ENCODE data around the gene CS. TPM values are rescaled to one million over a fixed set of nuclear protein-coding genes. Genes with fewer than 3 reads are reported as not detected.

CS gene
- total RNA-seq, 1 donor from 2014 or later, result 91.1 TPM

GRCh38 chr12:56230432-56231183, 69.5 kb downstream of the CS start:
- Histone ChIP-seq H4K20me1 (ENCODE audit: low read depth) (no peaks in the 10 kb centered on the region), H3K27me3 (no peaks in the 10 kb centered on the region), H3F3A (ENCODE audit: low read depth) (no peaks in the 10 kb centered on the region), H2AFZ (replicated peaks) (no peak overlapping the region), H3K79me2 (ENCODE audit: low read depth) (no peaks in the 10 kb centered on the region), H3K9me3 (ENCODE audit: low read depth) (no peaks in the 10 kb centered on the region), H3K4me3 (no peak overlapping the region), H3K9ac (no peak overlapping the region), H3K4me2 (no peak overlapping the region), H3K4me1 (no peaks in the 10 kb centered on the region), H3K27ac (no peak overlapping the region), H3K36me3 (no peaks in the 10 kb centered on the region)
- H3K27ac Mint-ChIP-seq, result no peak overlapping the region
- no peaks in the 10 kb centered on the region for H3K9me3 Mint-ChIP-seq
- DNase-seq (ENCODE audit: low spot score), result peak; percentile 13
- H3K36me3 Mint-ChIP-seq, result peaks cover 4% of the 10 kb centered on the region
- TF ChIP-seq EZH2phosphoT487 (IDR thresholded peaks at IDR 0.05) (no peak), EZH2 (IDR thresholded peaks at IDR 0.05) (no peak)
- TF ChIP-seq, protein P1, sequence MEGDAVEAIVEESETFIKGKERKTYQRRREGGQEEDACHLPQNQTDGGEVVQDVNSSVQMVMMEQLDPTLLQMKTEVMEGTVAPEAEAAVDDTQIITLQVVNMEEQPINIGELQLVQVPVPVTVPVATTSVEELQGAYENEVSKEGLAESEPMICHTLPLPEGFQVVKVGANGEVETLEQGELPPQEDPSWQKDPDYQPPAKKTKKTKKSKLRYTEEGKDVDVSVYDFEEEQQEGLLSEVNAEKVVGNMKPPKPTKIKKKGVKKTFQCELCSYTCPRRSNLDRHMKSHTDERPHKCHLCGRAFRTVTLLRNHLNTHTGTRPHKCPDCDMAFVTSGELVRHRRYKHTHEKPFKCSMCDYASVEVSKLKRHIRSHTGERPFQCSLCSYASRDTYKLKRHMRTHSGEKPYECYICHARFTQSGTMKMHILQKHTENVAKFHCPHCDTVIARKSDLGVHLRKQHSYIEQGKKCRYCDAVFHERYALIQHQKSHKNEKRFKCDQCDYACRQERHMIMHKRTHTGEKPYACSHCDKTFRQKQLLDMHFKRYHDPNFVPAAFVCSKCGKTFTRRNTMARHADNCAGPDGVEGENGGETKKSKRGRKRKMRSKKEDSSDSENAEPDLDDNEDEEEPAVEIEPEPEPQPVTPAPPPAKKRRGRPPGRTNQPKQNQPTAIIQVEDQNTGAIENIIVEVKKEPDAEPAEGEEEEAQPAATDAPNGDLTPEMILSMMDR (IDR thresholded peaks at IDR 0.05), result no peak
- H3K27me3 Mint-ChIP-seq (ENCODE audit: insufficient read depth, low read depth), result peaks cover 9% of the 10 kb centered on the region
- H3K4me1 Mint-ChIP-seq, result peaks cover 6% of the 10 kb centered on the region
- H3K4me3 Mint-ChIP-seq, result peak overlapping the region; percentile 46

DNA sequence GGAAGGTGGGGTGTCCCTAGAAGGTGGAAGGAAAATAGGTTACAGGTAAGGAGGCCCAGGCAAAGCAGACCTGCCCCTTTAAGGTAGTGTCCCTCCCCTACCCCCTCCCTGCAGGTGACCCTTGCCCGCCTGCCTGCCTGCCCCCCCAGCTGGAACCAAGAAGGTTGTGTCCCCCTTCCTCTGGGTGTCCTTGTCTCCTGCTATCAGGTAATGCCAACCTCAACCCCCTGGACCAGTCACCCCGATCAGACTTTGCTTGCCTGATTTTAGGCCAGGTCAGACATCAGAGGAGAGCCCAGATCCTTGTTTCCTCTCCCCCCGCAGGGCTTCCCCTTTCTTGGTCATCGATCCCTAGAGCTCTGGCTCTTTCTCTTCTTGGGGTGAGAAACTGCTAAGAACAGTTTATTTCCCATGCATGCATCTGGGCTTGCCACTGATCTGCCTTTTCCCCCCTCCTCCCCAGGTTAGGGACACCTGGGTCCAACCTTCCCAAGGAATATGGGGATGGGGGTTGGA, 70.2 kb downstream of the CS start, which contains the start of gene SLC39A5:
SLC39A5 (plus strand) TSS at position 136 of the 516 bp plus-strand sequence. CDS start 1,224 bp downstream, outside the sequence.
- no peaks in the 10 kb centered on the region for H3F3A ChIP-seq (ENCODE audit: low read depth)
- no peak within 1 kb of the TSS for H3K9ac ChIP-seq
- no peaks in the 10 kb centered on the region for H3K27me3 ChIP-seq
- TF ChIP-seq EZH2 (IDR thresholded peaks at IDR 0.05), result no peak
- Mint-ChIP-seq H3K4me3 (peak within 1 kb of the TSS; percentile 46), H3K36me3 (peaks cover 4% of the 10 kb centered on the region), H3K9me3 (no peaks in the 10 kb centered on the region), H3K4me1 (peaks cover 13% of the 10 kb centered on the region), H3K27ac (no peak within 1 kb of the TSS), H3K27me3 (ENCODE audit: insufficient read depth, low read depth) (peaks cover 7% of the 10 kb centered on the region)
- no peak within 1 kb of the TSS for H3K27ac ChIP-seq
- no peaks in the 10 kb centered on the region for H3K9me3 ChIP-seq (ENCODE audit: low read depth)
- no peaks in the 10 kb centered on the region for H3K36me3 ChIP-seq
- H2AFZ ChIP-seq (replicated peaks), result no peak within 1 kb of the TSS
- no peak within 1 kb of the TSS for H3K4me3 ChIP-seq
- no peaks in the 10 kb centered on the region for H4K20me1 ChIP-seq (ENCODE audit: low read depth)
- H3K4me2 ChIP-seq, result no peak within 1 kb of the TSS
- peaks cover 3% of the 10 kb centered on the region for H3K4me1 ChIP-seq
- peaks cover 5% of the 10 kb centered on the region for H3K79me2 ChIP-seq (ENCODE audit: low read depth)
- DNase-seq (ENCODE audit: low spot score), result no peak

DNA sequence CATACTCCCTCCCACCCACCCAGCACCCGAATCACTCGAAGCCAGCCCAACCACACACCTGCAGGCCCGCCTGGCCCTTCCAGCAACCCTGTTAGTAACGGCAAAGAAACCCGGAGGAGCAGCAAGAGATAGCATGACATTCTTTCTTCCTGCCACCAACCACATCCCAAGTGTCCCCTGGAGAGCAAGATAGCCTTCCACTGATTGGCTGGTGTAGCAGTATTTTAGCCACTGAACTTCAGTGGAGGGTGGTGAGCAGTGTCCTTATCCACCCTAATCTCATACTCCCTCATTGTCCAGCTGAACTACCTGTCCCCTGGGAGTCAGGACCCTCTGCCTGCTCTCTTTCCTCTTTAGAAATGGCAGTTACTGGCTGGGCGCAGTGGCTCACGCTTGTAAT, 71.0 kb downstream of the CS start:
- no peak for DNase-seq (ENCODE audit: low spot score)
- H3F3A ChIP-seq (ENCODE audit: low read depth), result no peaks in the 10 kb centered on the region
- no peak overlapping the region for H2AFZ ChIP-seq (replicated peaks)
- no peak overlapping the region for H3K9ac ChIP-seq
- peaks cover 12% of the 10 kb centered on the region for H3K79me2 ChIP-seq (ENCODE audit: low read depth)
- Mint-ChIP-seq H3K27ac (no peak overlapping the region), H3K9me3 (no peaks in the 10 kb centered on the region), H3K27me3 (ENCODE audit: insufficient read depth, low read depth) (peaks cover 4% of the 10 kb centered on the region), H3K4me1 (peaks cover 17% of the 10 kb centered on the region), H3K36me3 (peaks cover 4% of the 10 kb centered on the region), H3K4me3 (no peak overlapping the region)
- H3K4me2 ChIP-seq, result no peak overlapping the region
- H3K4me1 ChIP-seq, result peaks cover 9% of the 10 kb centered on the region
- no peaks in the 10 kb centered on the region for H3K36me3 ChIP-seq
- H4K20me1 ChIP-seq (ENCODE audit: low read depth), result no peaks in the 10 kb centered on the region
- H3K27me3 ChIP-seq, result no peaks in the 10 kb centered on the region
- H3K9me3 ChIP-seq (ENCODE audit: low read depth), result no peaks in the 10 kb centered on the region
- TF ChIP-seq EZH2phosphoT487 (IDR thresholded peaks at IDR 0.05) (no peak), EZH2 (IDR thresholded peaks at IDR 0.05) (no peak)
- TF ChIP-seq, protein P1 (IDR thresholded peaks at IDR 0.05), result no peak
- no peak overlapping the region for H3K27ac ChIP-seq
- no peak overlapping the region for H3K4me3 ChIP-seq

DNA sequence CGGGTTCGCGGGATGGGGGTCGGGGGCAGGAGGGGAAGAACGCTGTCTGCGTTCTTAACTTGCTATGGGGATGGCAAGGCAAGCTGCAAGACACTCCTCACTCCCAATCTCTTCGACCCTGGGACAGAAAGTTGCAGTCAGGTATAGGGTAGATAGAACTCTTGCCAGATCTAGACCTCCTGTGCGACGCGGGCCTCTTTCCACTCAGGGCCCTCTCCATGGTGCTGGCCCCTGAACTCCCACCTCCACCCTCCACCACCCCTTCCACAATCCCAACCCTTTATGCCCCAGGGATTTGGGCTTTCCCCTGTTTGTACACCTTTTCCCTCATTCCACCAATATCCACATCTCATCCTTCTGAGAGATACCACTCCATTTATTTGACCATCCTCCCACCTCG, 75.2 kb downstream of the CS start:
- Histone ChIP-seq H3K27me3 (no peaks in the 10 kb centered on the region), H3K79me2 (ENCODE audit: low read depth) (peaks cover 32% of the 10 kb centered on the region), H4K20me1 (ENCODE audit: low read depth) (peaks cover 12% of the 10 kb centered on the region), H3K4me2 (peak overlapping the region; percentile 89), H3K36me3 (no peaks in the 10 kb centered on the region), H3K9me3 (ENCODE audit: low read depth) (no peaks in the 10 kb centered on the region), H3K27ac (no peak overlapping the region), H3K9ac (peak overlapping the region; percentile 64), H3F3A (ENCODE audit: low read depth) (peaks cover 36% of the 10 kb centered on the region), H2AFZ (replicated peaks) (peak overlapping the region; percentile 88), H3K4me1 (peaks cover 22% of the 10 kb centered on the region), H3K4me3 (peak overlapping the region; percentile 78)
- peaks cover 4% of the 10 kb centered on the region for H3K36me3 Mint-ChIP-seq
- peak overlapping the region; percentile 98 for H3K4me3 Mint-ChIP-seq
- peak; percentile 43 for DNase-seq (ENCODE audit: low spot score)
- no peaks in the 10 kb centered on the region for H3K9me3 Mint-ChIP-seq
- H3K27ac Mint-ChIP-seq, result peak overlapping the region; percentile 76
- H3K4me1 Mint-ChIP-seq, result peaks cover 36% of the 10 kb centered on the region
- H3K27me3 Mint-ChIP-seq (ENCODE audit: insufficient read depth, low read depth), result peaks cover 7% of the 10 kb centered on the region
- TF ChIP-seq, protein P1 (IDR thresholded peaks at IDR 0.05), result no peak
- no peak for TF ChIP-seq EZH2phosphoT487 (IDR thresholded peaks at IDR 0.05)
- no peak for TF ChIP-seq EZH2 (IDR thresholded peaks at IDR 0.05)

Data from neural progenitor cell (in vitro differentiated cells).